GM19240 (cell line): ENCODE measurements around the gene ABCG1.
A peak's percentile ranks its signal among the peaks of the same experiment; 100 is the strongest.

Source experiments
- DNase-seq: peaks from one replicate; pipeline ENCODE4 v3.0.0; 2011; ENCODE audit warnings: low spot score; ENCODE audit not compliant: insufficient read length

The ABCG1 gene

DNA sequence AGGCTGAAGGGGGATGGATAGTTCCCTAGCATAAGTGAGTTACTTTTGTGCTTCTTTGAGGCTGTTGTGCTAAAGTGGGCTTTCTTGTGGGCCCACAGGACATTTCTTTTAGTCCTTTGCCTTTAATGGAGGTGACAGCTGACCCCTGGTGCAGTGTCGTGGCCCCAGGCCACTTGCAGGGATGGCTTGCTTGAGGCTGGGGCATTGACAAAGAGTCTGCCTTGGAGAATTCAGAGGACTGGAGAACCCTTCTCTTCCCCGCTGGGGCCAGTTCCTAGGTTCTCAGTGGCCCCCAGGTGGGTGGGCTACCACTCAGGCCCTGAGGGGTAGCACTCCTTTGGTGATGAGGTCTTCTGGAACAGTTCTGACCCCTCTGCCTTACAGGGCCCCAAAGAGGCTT lies 12.8 kb downstream of the ABCG1 start:
- no peak for DNase-seq

DNA sequence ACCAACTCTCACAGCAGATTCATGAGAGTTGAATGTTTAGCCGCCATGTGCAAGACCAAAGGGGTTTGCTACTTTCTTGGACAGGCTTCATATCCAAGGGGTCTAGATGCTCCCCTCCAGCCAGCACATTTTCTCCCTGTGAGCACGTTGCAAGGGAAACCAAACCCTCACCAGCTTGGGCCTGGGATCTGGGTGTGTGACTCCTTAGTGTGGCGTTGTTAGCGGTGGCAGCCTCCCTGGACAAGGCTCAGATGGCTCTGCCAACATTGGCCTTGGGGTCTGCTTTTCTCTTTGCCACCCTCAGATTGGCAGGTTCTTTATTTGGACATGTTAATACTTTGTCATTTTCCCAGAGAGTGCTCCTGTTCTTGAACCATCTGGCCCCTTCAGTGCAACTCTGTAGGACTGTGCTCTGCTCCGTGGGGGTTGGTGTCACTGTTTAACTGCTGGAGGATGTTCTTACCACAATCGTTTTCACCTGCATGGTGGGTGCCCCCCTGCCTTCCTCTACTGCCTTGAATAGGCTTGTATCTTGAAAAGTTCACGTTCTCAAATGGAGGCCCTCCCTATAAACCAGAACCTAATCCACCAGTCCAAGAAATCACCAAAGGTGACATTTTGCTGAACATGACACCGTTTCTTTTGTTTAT lies 13.4 kb downstream of the ABCG1 start:
- no peak for DNase-seq

DNA sequence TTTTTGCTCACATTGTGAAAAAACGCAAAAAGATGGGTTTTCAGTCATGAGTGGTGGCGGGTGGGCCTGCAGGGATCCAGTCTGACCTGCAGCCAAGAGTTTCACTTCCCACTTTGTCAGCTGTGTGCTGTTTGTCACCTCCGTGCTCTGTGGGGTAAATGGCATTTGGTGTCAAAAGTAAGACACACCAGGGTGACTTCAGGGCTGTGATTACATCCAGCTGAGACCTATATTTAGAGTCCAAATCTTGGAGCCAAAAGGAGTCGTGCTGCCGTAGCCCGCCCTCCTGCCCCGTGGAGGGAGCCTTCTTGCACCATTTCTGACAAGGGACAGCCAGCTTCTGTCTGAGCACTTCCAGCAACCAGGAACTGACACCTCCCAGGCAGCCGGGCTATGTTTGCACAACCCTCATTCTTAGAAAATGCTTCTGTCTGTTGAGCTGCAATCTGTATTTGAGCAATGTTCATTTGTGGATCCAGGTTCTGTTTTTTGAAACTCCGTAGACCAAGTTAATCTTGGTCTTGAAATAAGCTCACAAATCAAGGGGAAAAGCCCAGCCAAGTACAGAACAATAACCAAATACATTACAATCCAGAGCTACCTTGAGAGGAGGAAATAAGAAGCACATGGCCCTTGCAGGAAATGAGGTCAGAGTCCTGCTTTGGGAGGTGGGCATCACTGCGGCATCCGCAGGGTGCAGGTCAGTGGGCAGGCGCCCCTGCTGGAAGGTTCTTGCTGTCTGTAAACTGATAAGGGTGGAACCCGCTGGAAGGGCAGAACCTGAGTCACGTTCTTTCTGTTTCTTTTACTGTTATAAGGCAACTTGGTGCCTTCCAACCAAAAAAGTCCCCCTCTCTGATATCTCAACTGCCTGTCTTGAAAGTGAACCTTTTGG lies 14.4 kb downstream of the ABCG1 start:
- DNase-seq, result peak; percentile 88

DNA sequence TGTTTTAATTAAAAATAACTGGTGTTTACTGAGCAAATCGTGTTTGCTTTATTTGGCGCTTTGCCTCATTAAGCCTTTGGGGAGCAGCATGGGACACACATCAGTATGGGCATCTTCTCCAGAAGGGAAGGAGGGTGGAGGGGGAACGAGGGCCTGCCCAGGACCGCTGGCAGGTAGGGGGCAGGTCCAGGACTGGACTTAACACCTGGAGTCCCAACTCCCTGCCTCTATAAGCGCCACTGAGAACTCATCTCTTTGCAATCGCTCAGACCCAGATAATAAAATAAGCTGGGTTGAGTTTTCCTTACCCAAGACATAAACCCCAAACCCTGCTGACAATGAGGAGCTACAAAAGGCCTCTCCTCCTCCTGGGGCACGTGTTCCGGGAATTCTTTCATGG lies 15.1 kb downstream of the ABCG1 start:
- no peak for DNase-seq

DNA sequence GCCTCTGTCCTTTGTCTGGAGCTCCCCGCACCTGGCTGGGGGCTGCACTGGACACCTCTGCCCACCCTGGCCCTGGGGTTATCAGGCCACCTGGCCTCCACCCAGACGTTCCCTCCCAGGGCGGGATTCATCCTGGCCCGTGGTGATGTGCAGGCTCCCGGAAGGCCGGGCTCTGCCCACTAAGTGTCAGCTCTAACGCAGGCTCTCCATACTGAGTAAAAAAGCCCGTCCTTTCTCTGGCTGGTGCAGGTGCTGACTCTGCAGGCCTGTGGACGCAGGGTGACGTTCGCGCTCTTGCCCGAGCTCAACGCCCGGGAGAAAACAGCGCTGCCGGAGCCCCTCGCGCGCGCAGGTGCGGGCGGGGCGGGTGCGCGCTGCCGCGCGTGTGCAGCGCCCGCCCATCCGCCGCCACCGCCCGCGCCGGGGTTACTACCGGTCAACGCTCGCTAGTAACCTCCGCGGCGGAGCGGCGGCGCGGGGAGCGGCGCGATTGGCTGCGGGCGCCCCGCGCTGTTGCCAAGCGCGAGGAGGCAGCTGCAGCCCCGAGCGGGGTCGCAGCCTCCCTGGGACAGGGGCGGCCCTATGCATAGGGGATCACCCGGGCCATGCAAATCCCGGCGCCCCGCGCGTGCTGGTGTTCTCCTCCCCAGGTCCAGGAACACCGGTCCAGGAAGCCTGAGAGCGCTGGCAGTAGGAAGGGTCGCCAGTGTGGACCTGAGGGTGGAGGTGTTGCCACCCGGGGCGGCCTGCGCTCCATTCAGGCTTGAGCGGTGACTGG lies 15.7 kb downstream of the ABCG1 start:
- DNase-seq, result no peak

DNA sequence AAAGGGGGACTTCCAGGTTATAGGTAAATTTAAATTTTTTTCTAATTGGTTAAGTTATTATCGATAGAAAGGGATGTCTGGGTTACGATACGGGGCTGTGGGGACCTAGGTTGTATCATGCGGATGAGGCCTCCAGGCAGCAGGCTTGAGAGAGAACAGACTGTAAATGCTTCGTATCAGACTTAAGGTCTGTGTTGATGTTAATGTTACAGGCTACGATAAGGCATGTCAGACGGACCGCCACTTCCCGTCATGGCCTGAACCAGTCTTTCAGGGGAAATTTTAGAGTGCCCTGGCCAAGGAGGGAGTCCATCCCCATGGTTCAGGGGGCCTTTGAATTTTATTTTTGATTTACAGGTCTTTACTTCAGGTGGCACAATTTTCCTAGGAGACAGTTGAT lies 16.7 kb downstream of the ABCG1 start:
- DNase-seq, result no peak

DNA sequence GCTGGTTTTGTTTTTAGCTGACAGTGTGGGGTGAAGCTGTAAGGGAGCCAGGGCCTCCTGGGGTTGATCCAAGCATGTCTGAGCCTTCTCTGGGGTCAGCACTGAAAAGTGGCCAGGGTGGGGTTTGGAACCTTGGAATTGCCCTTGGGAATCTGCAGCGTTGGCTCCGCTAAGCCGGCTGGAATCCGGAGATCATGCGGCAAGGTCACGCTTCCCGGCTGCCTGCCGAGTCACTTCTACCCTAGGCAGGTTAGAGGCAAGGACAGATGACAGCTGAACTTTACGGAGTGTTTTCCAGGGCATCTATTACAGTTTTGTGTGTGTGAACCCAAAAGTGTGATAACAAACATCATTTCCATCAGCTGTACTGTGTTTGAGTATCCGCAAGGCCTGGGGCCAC lies 17.1 kb downstream of the ABCG1 start:
- no peak for DNase-seq

DNA sequence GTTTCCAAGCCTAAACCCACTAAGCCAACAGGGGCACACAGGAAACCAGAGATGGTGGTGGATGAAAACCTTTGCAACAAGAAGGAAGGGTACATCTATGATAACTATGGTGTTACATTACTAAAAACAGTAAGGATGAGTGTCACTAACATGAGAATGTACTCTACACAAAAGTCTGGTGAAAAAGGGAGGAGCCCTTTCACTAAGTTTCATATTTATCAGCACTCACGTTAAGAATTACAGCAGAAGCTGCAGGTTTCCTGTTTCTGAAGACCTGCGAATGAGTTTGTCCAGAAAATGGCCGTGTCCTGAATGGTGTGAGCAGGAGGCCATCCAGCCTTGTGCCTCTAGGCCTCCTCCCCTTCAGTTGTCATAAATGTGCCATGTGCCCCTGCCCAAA lies 17.8 kb downstream of the ABCG1 start:
- DNase-seq, result no peak

DNA sequence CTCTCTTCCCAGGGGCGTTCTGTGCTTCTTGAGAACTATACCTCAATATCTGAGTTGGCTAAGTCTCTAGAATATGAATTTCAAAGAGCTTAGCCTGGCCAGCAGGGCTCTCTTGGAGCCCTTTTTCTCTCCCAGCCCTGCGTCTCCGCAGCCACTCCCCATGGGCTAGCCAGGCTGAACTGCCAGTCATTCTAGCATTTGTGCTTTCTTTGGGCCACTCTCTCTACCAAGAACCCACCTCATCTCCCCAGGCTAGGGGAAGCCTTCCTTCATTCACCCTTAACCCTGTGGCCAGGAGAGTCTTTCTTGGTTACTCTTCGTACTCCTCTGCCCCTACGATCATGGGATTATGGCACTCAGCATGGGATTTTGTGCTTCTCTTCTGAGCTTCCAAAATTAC lies 18.2 kb downstream of the ABCG1 start:
- no peak for DNase-seq

DNA sequence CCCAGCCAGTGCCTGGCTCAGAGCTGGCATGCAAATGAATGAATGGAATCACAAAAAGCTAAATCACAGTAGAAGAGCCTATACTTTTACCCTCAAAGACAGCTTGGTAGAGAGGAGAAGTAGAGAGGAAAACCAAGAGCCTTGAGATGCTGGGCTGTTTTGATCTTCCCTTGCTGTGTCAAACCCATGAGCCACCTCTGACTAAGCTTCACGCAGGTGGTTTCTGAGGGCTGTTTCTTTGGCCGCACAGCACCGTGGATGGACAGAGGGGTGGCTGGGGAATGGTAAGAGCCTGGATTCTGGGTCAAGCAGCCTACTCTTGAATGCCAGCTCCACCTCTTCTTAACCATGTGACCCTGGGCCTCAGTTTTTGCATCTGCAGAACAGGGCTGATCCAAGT lies 18.6 kb downstream of the ABCG1 start:
- no peak for DNase-seq

DNA sequence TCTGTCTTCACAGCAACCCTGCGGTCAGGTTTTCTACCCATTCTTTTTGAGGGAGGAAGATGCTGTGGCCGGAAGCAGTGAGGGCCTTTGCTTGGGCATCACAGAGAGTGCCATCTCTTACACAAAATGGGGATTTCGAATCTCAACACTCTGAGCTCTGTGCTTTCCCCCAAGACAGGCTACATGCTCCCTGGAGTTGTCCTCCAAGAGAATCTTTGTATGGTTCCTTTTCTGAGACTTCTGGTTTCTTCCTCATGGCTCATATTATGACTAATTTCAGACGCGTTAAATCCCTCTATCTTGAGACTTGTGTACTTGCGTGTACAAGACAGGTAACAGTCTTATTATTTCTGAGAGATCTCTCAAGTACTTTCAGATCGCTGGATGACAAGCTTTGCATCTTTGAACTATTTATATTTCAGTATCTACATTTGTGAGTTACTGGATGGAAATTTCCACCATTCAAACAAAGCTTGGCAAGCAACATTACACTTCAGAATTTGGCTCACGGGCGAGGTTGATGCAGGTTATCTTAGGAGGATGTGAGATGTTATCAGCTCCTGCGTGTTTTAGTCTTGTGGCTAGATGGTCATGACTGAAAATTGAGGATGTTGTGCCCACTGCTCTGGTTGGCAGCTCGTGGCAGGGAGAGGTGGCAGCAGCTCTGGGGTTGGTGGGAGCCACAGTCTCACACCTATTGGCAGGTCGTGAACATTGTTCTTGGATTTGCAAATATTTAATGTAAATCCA lies 19.4 kb downstream of the ABCG1 start:
- DNase-seq, result no peak

DNA sequence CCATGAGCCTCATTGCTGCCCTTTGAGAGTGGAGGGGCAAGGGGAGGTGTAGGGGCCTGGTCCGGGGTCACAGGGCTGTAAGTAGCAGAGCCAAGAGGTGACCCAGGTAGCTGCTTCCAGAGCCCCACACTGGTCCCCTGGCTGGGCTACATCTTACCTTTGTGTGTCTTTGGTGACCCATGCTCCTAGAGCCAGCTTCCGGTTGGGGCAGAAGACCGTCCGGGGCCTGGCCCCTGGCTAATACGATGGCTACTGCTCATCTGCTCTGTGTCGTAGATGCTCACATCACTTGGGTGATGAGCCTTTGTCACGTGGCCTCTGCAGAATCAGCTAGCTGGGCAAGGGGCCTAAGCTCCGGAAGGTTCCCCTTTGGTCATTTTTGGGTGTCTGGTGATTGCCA lies 20.6 kb downstream of the ABCG1 start:
- DNase-seq, result no peak

DNA sequence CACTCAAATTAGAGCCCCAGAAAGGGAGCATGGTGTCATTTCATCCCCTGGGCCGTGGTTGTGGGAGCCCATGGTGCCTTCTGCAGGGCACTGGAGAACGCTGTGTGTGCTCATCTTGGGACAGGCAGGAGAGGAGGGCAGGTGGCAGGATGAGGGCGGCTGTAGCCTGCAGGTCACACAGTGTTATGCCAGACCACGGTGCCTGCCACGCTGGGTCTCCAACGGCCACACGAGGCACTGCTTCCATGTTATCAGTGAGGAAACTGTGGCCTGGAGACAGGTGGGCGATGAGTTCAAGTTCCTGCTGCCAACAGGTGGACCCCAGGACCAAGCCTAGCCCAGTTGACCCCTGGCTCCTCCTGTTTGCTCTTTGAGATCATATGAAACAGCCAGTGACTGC lies 21.0 kb downstream of the ABCG1 start:
- no peak for DNase-seq

DNA sequence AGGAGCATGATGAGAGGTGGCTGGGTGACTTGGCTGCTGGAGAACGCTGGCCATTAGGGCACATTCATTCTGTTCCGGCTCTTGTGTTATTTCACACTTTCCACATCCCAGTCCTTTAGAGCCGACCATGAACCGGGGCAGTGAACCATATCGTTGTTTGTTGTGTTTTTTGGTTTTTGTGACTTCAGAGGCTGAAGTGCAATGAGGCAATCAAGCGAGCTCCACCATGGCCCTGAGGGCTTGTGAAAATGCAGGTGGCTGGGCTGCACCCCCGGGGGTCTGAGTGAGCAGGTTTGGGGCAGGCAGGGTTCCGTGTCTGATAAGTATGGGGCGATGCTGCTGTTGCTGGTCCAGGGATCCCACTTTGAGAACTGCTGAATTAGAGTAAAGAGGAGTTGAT lies 23.7 kb downstream of the ABCG1 start:
- DNase-seq, result no peak

DNA sequence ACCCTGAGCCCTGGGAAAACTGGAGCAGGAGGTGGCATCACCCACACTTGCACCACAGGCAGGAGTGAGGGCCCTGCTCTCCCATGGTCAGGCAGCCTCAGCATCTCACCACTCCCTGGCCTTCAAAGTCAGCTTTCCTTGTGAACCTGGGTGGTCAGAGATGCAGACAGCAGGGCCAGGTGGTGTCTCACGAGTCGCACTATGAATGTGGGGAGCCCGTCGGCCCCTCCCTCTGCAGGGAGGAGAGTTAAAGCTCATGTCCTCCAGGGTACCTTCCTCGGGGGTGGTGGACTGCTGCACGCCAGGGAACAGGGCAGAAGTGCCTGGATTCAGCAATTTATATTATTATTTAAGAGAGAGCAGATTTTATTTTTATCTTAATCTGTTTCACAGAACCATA lies 24.1 kb downstream of the ABCG1 start:
- no peak for DNase-seq

DNA sequence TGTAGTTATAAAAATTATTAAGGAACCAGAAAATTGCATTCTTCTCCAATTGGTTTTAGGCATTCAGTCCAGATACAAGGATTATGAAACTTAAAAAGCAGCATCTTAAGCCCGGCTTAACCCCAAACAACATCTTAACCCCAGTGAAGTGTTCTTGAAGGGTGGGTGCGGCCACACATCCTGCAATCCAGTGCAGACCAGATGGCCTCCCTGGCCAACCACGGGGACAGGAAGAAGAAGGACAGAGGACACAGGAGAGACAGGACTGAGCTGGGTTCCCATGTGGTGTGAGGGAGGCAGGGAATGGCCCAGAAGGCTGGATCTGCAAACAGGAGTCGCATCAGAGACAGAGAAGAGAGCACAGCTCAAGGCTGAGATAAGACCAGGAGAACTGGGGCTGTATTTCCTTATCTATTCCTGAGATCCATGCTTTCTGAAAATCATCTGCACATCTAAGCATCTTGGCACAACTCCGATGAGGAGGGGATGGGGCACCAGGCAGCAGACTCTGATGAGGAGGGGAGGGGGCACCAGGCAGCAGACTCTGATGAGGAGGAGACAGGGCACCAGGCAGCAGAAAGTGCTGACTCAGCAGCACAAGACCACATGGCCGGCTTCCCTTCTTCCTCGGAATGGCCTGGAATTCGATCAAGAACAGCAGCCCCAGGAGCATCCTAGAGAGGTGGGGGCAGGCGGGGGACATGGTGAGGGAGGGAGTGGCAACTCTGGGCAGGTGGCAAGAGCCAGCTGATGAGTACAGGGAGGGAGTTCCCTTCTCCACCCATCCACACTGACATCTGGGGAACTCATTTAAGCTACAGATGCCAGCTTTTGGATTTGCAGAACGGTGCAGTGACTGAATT lies 26.6 kb downstream of the ABCG1 start:
- DNase-seq, result no peak

DNA sequence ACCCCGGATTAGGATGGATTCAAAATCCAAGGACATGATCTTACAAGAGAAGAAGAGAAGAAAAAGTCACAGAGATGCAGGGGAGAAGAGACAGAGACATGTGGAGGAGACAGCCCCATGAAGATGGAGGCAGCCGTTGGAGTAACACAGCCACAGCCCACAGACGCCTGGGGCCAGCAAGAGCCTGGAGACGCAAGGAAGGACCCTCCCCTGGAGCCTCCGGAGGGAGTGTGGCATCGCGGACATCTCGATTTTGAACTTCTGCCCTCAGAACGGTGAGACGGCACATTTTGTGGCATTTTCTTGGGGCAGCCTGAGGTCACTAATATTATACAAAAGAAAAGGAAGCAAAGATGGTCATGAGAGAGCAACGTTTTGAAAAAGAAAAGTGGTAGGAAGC lies 28.8 kb downstream of the ABCG1 start:
- no peak for DNase-seq

DNA sequence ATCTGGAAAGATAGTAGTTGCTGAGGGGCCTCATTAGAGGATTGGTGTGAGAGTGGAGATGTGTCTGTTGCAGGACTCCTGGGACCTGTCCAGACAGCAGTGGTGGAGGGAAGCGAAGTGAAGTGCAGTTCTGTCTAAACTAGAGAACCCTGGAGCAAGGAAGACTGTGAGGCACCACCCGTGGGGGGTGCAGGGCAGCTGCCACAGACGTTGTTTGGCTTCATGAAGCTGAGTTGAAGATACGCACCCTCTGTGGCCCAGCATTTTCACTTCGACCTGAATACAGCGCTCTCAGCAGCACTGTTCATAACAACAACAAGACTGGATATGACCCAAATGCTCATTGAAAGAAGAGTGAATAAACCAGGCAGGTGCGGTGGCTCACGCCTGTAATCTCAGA lies 29.3 kb downstream of the ABCG1 start:
- DNase-seq, result no peak

DNA sequence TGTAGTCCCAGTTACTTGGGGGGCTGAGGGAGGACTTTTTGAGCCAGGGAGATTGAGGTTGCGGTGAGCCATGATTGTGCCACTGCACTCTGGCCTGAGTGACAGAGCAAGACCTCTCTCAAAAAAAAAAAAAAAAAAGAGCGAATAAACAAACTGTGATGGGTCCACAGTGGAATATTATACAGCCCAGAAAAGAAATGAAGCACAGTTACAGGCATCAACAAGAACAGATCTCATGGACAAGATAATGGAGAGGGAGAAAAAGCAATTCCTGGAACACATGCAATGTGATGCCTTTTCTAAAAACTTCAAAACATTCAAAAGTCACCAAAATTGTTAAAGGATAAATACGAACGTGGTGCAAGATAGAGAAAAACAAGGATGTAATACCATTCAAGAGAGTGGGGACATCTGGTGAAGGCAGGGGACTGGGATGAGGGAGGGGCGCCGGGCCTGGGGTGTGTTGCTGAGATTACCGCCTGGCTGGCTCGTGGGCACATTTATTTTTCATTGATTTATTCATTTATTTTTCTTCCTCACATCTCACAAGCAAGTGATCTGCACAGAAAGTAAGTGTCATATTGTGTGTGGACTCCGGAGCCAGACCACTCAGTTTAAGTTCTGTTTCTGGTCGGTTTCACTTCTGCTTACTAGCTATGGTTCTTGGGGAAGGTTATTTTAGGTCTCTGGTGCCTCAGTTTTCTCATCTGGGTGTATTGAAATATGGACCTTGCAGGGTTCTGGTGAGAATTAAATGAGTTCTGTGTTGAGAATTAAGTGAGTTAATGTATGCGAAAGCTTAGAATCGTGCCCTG lies 30.1 kb downstream of the ABCG1 start:
- peak; percentile 76 for DNase-seq
